Astrocyte of the cerebellum (primary cell): ENCODE results near the gene RTP5.
"Not testable (repeated sequence)": the region's sequence is repeated elsewhere in the genome, so short reads cannot be mapped to it uniquely, and the experiment has no call there.

Source experiments
- DNase-seq: peaks from one replicate; pipeline ENCODE4 v3.0.0-alpha.2; 2011; ENCODE audit warnings: low read depth
- H3K4me3 ChIP-seq: 2 replicates; pipeline ENCODE4 v1.5.1; 2011; ENCODE audit warnings: mild to moderate bottlenecking, low read depth, low read length, moderate library complexity
- in situ Hi-C: cut with HindIII; loops from 2 replicates; pipeline ENCODE4 v1.10.0; 2017; ENCODE audit warnings: low sequenced_read_pairs
- TF ChIP-seq, protein P1 (sequence below): IDR thresholded peaks from 2 replicates; pipeline ENCODE4 v1.5.1; 2012; ENCODE audit warnings: low read length, low read depth, moderate library complexity, mild to moderate bottlenecking; ENCODE audit errors: missing control alignments

The RTP5 gene

DNA sequence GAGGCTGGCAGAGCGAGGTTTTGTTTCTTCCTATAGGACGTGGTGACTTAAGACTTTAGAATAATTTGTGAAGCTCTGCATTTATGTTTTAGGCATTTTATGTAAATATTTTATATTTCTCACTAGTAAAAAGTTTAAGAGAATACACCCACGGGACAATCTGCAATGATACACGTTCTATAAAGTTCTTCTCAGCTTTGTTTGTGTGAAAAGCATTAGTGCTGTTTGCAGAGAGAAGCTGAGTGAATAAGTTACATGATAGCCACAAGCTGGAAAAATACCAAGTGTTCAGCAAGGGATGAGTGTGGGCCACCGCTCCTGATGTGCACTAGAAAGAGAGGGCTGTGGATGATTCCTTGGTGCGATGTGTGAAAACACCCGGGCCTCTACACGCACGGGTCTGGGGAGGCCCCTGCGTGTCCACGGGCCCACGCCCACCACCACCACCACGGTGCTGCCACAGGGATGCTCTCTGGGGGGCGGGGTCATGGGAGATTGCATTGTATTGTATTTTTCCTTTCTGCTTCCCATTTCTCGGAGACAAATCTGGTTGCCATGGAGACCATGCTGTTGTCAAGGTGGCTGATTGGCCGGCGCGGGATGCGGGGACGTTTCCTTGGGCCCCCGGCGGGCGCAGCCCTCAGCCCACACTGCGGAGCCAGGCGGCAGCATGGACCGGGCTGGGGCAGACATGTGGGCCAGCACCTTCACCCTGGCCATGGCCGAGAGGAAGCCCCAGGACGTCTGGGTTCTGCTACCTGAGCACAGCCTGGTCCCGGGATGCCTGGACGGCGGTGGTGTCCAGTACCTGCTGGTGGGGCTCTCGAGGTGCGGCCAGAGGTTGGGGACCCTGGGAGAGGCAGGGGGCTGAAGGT, at the start of gene RTP5:
RTP5 (plus strand) TSS at position 643 of the 875 bp plus-strand sequence; CDS start at position 671, 28 bp downstream.
- H3K4me3 ChIP-seq = no peak within 1 kb of the TSS
- TF ChIP-seq, protein P1, sequence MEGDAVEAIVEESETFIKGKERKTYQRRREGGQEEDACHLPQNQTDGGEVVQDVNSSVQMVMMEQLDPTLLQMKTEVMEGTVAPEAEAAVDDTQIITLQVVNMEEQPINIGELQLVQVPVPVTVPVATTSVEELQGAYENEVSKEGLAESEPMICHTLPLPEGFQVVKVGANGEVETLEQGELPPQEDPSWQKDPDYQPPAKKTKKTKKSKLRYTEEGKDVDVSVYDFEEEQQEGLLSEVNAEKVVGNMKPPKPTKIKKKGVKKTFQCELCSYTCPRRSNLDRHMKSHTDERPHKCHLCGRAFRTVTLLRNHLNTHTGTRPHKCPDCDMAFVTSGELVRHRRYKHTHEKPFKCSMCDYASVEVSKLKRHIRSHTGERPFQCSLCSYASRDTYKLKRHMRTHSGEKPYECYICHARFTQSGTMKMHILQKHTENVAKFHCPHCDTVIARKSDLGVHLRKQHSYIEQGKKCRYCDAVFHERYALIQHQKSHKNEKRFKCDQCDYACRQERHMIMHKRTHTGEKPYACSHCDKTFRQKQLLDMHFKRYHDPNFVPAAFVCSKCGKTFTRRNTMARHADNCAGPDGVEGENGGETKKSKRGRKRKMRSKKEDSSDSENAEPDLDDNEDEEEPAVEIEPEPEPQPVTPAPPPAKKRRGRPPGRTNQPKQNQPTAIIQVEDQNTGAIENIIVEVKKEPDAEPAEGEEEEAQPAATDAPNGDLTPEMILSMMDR = no peak

DNA sequence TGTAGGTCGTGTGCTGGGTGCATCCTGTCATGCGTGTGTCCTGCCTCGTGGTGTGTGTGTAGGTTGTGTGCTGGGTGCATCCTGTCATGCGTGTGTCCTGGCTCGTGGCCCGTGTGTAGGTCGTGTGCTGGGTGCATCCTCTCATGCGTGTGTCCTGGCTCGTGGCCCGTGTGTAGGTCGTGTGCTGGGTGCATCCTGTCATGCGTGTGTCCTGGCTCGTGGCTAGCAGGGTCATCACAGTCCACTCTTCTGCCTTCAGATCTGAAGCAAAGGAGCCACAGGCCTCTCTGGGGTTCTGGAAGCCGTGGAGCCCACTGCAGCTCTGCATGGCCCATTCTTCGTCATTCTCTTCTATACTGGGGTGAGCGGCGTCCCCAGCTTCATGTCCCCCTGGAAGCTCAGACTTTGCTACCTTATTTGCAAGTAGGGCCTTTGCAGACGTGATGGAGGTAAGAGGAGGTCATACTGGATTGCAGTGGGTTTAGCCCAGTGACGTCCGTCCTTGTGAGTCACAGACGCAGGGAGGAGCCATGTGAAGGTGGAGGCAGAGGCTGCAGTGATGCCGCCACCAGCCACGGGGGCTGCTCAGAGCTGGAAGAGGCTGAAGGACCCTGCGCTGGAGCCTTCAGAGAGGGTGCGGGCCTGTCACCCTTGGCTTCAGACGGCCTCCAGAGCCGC, 49.4 kb upstream of the RTP5 start:
- DNase-seq, in situ Hi-C loops, H3K4me3 ChIP-seq: not testable (repeated sequence)

More for the DNA sequence above, at the start of gene RTP5:
- DNase-seq = no peak
- in situ Hi-C loops = no loop called here

DNA sequence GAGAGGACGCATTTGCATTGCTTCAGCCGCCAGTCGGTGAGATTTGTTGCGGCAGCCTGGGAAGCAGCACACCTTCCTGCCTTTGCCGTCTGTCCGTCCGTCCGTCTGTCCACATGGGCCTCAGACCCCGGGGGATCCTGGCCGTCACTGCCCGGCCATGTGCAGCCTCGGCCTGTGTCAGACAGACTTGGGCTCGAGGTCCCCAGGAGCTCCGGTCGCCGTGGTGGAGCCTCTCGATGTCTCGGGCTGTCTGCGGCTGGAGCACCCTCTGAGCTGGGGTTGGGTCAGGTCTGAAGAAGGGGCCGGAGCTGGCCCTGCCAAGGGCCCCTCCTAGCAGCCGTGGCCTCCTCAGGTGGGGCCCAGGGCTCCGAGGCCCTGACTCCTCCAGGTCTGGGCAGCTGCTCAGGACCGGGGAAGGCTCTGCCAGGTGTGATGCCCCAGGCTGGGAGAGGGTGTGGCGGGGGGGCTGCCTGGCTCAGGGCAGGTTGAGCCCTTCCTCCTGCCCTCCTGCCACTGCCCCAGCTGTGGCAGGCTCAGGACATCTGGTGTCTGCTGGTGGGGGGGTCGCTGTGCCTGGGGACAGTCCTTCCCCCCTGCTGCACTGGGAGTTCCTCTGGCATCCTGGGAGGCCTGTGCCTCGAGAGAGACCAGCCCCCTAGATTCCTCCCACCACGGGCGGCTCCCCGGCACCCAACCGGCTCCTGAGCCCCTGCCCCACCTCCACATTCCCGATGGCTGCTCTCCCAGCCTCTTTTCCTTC, 48.7 kb upstream of the RTP5 start:
- DNase-seq = no peak
- in situ Hi-C loops = no loop called here
- TF ChIP-seq, protein P1 = no peak
- no peak overlapping the region for H3K4me3 ChIP-seq

DNA sequence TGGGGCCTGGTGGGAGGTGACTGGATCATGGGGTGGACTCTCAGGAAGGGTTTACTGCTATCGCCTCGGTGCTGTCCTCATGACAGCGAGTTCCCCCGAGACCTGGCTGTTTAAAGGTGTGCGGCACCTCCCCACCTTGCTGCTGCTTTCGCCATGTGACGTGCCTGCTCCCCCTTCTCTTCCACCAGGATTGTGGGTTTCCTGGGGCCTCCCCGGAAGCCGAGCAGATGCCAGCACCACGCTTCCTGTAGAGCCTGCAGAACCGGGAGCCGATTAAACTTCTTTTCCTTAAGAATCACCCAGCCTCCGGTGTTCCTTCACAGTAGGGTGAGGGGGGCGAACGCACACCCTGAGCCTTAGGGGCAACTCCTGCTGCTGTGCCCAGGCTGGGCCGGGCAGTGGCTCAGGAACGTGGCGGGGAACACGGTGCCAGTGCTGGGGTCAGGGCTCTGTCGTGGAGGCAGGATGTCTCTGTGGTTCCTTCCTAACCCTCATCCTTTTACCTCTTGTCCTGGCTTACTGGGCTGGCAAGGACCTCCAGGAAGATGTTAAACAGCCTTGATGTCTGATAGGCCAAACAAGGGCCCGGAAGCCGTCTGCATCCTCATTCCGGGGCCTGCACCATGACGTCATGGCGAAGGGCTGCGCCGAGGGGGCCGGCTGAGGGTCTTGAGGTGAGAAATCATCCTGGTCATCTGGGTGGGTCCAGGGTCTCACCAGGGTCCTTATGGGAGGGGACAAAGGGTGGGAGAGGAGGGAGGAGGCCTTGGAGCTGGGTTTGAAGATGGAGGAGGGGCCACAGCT, 47.9 kb upstream of the RTP5 start:
- no peak for DNase-seq
- H3K4me3 ChIP-seq = no peak overlapping the region
- TF ChIP-seq, protein P1 = no peak
- in situ Hi-C loops = no loop called here

DNA sequence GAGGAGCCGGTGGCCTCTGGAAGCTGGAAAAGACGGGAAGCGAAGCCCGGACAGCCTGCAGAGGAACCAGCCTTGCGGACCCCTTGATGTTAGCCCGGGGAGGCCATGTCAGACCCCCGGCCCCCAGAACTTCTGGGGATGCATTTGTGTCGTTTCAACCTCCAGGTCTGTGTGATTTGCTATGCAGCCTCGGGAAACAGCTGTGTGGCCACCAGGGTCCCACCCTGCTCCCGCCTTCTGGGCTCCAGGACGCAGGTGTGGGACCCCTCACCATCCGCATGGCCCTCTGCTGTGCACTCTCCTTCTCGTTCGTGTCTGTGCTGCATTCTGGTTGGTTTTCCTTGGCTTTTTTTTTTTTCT, 47.3 kb upstream of the RTP5 start:
- DNase-seq = no peak
- no peak overlapping the region for H3K4me3 ChIP-seq
- in situ Hi-C loops = no loop called here
- TF ChIP-seq, protein P1 = no peak

DNA sequence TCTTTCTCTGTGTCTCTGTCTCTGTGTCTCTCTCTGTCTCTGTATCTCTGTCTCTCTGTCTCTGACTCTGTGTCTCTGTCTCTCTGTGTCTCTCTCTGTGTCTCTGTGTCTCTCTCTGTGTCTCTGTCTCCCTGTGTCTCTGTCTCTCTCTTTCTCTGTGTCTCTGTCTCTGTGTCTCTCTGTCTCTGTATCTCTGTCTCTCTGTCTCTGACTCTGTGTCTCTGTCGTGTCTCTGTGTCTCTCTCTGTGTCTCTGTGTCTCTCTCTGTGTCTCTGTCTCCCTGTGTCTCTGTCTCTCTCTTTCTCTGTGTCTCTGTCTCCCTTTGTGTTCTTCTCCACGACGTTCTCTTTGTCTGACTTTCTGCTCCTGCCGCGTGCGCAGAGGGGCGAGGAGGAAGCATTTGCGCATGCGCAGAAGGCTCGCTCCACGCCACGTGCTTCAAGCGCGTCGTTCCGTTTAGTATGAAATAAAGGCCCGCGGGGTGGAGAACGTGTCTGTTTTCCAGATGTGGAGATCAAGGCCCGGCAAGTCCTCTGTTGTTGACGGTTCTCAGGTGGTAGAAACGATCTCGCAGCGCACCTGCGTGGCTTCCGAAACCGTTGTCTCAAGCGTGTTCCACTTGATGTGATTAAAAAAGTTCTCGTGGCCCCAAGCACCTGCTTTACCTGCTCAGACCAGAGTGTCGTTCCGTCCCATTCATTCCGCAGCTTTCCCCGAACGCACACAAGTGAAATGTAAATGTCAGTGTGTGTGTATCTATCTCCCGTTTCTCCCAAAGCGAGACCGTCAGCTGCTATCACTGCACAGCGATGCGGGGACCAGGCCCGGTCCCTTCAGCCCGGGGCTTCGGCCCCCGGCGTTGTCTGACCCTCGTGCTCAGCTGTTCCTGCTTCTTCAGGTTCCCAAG, 45.7 kb upstream of the RTP5 start:
- in situ Hi-C loops, H3K4me3 ChIP-seq, DNase-seq: not testable (repeated sequence)
